Fibroblast of mammary gland (primary cell): ENCODE measurements around the gene MYDGF.

Experiments used
- DNase-seq: peaks from one replicate; pipeline ENCODE4 v3.0.0-alpha.2; 2010; ENCODE audit warnings: low read depth
- H3K4me3 ChIP-seq: 2 replicates; pipeline ENCODE4 v1.5.1; 2011; ENCODE audit warnings: low read depth, mild to moderate bottlenecking, low read length, moderate library complexity; ENCODE audit not compliant: control insufficient read depth
- CTCF ChIP-seq: conservative IDR thresholded peaks from 2 replicates; pipeline ENCODE4 v1.5.1; 2011; ENCODE audit warnings: low read depth, low read length, inconsistent platforms; ENCODE audit not compliant: control insufficient read depth, insufficient read depth

MYDGF gene

GRCh38 chr19:4609878-4610511 is 60.1 kb downstream of the MYDGF start:
- no peak for TF ChIP-seq CTCF
- DNase-seq, result no peak
- H3K4me3 ChIP-seq, result no peak overlapping the region
